Measurements from ENCODE around the gene RELT. TPM values are rescaled to one million over a fixed set of nuclear protein-coding genes. Genes with fewer than 3 reads are reported as not detected.
A peak's percentile ranks its signal among the peaks of the same experiment; 100 is the strongest.

The RELT gene
- total RNA-seq, 1 donor from 2014 or later: 3.5 TPM

DNA sequence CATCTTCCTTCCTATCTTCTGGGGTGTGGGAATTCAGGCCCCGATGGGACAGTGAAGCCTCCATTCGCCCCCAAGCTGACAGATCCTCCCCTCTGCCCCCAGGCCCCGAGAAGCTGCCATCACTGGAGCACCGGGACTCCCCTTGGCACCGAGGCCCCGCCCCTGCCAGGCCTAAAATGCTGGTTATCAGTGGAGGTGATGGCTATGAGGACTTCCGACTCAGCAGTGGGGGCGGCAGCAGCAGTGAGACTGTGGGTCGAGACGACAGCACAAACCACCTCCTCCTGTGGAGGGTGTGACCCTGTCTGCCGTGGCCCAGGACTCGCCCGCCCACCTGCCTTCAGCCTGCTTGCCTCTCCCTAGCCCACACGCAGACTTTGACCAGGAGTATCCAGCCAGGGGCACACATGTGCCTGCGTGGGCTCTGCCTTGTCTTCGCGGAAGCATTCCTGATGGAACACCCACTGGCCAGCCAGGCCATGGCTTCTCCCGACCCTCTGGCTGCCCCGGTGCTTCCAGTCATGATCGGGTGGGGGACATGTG lies 8.6 kb upstream of the RELT start:
- TF ChIP-seq, protein P1, sequence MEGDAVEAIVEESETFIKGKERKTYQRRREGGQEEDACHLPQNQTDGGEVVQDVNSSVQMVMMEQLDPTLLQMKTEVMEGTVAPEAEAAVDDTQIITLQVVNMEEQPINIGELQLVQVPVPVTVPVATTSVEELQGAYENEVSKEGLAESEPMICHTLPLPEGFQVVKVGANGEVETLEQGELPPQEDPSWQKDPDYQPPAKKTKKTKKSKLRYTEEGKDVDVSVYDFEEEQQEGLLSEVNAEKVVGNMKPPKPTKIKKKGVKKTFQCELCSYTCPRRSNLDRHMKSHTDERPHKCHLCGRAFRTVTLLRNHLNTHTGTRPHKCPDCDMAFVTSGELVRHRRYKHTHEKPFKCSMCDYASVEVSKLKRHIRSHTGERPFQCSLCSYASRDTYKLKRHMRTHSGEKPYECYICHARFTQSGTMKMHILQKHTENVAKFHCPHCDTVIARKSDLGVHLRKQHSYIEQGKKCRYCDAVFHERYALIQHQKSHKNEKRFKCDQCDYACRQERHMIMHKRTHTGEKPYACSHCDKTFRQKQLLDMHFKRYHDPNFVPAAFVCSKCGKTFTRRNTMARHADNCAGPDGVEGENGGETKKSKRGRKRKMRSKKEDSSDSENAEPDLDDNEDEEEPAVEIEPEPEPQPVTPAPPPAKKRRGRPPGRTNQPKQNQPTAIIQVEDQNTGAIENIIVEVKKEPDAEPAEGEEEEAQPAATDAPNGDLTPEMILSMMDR (IDR thresholded peaks at IDR 0.05): no peak
- peaks cover 20% of the 10 kb centered on the region for H3K36me3 Mint-ChIP-seq (ENCODE audit: low read depth)
- no peaks in the 10 kb centered on the region for H3K27me3 Mint-ChIP-seq (ENCODE audit: low read depth)
- no peak overlapping the region for H3K4me3 Mint-ChIP-seq (ENCODE audit: unreplicated experiment)
- no peak for DNase-seq (ENCODE audit: low spot score)
- no peak overlapping the region for H3K27ac Mint-ChIP-seq (ENCODE audit: unreplicated experiment)
- H3K4me1 Mint-ChIP-seq (ENCODE audit: low read depth): peaks cover 4% of the 10 kb centered on the region
- no peaks in the 10 kb centered on the region for H3K9me3 Mint-ChIP-seq (ENCODE audit: low read depth)

DNA sequence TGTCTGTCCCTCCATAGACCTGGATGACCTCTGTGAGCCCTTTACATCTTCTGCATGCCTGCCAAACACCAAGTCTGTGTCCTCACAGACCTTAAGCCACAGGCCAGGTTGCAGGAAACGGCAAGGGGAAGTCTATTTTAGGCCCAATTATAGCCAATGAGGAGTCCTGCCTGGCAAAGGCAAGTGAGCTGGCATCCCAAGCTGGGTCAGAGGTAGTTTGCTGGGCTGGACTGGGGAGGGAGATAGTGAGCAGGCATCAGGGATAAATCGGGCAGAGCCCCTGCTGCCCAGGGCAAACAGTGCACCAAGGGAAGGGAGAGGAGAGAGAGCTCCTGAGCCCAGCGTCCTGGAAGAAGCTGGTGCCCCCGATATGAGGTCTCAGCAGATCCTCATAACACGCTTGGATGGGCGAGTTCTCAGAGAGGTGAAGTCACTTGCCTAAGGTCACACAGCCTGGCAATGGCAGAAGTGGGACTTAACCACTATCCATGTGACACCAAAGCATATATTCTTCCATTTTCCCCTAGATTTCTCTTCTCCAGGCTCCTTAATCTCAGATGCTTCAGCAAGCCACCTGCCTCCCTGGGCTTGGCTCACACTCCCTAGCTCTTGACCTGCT lies 3.7 kb upstream of the RELT start:
- TF ChIP-seq, protein P1 (IDR thresholded peaks at IDR 0.05): peak; percentile 61
- Mint-ChIP-seq H3K4me3 (ENCODE audit: unreplicated experiment) (no peak overlapping the region), H3K27me3 (ENCODE audit: low read depth) (no peaks in the 10 kb centered on the region), H3K36me3 (ENCODE audit: low read depth) (peaks cover 4% of the 10 kb centered on the region), H3K9me3 (ENCODE audit: low read depth) (no peaks in the 10 kb centered on the region), H3K27ac (ENCODE audit: unreplicated experiment) (peak overlapping the region; percentile 63), H3K4me1 (ENCODE audit: low read depth) (peaks cover 11% of the 10 kb centered on the region)
- DNase-seq (ENCODE audit: low spot score): no peak

DNA sequence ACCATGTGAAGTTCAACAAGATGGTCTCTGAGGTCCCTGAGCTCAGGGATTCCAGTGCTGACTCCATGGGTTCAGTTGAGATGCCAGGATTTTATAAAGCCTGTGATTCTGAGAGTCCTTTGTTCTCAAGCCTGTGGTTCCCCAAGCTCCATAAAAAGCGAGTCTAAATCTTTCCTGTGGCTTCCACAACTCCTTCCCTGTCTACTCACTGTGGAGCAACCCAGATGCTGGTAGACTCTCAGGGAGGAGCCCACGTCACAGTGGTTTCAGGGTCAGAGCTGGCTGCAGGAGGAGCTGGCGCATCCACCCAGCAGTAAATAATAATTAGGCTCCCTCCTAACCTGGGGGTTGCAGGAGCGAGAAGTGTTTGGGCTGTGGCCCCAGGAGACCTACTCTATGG lies 2.0 kb upstream of the RELT start:
- Mint-ChIP-seq H3K36me3 (ENCODE audit: low read depth) (no peaks in the 10 kb centered on the region), H3K27ac (ENCODE audit: unreplicated experiment) (no peak overlapping the region), H3K27me3 (ENCODE audit: low read depth) (no peaks in the 10 kb centered on the region), H3K9me3 (ENCODE audit: low read depth) (no peaks in the 10 kb centered on the region), H3K4me1 (ENCODE audit: low read depth) (peaks cover 26% of the 10 kb centered on the region), H3K4me3 (ENCODE audit: unreplicated experiment) (no peak overlapping the region)
- no peak for DNase-seq (ENCODE audit: low spot score)
- TF ChIP-seq, protein P1 (IDR thresholded peaks at IDR 0.05): no peak

DNA sequence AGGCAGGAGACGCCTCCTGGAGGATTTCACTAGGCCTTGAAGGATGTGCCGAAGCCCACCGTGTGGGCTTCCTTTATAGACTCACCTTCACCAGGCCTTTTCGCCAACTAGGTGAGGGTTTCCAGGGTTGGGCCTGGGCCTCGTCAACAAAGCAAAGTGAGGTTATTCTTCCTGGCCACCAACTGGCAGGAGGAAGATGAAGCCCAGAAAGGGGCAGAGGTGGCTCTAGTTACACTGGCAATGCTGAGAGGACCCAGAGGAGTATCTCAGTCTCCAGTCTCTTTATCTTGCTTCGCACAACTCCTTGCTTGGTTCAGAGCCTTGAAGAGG lies 404 bp upstream of the RELT start:
- no peaks in the 10 kb centered on the region for H3K9me3 Mint-ChIP-seq (ENCODE audit: low read depth)
- peaks cover 27% of the 10 kb centered on the region for H3K4me1 Mint-ChIP-seq (ENCODE audit: low read depth)
- no peaks in the 10 kb centered on the region for H3K27me3 Mint-ChIP-seq (ENCODE audit: low read depth)
- no peak for DNase-seq (ENCODE audit: low spot score)
- peak overlapping the region; percentile 69 for H3K27ac Mint-ChIP-seq (ENCODE audit: unreplicated experiment)
- H3K4me3 Mint-ChIP-seq (ENCODE audit: unreplicated experiment): peak overlapping the region; percentile 40
- no peaks in the 10 kb centered on the region for H3K36me3 Mint-ChIP-seq (ENCODE audit: low read depth)
- TF ChIP-seq, protein P1 (IDR thresholded peaks at IDR 0.05): no peak

DNA sequence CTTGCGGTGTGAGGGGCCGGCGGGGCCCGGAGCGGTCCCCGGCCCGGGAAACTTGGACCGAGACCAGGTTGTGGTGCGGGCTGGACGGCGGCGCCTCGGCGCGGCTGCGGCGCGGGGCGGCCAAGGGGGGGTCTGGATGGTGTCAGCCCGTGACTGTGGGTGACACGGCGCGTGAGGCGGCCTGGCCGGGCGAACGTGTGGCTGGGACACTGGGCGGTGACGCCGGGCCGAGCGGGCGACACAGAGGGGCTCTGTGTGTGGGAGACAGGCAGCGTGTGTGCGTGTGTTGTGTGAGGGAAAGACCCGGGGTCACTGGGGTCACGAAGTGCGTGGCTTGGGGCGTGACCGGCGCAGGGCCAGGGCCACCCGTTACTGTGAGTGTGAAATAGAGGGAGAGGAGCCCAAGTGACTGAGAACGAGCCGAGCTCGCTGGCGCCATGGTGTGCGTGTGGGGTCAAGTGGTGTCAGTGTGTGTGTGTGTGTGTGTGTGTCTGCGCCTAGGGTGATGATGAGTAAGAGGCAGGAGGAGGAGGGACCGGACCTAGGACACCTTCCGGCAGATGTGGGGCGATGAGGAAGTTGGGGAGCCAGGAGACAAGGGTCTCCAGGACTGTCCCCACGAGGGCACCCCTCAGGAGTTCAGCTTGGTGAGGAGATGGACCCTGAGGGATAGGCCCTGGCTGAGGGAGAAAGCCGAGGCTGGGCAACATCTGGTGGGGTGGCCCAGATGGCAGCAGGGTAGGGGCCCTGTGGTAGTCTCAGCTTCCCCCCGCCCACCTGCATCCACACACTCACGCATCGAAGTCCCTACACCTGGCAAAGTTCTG lies 817 bp downstream of the RELT start:
- no peaks in the 10 kb centered on the region for H3K27me3 Mint-ChIP-seq (ENCODE audit: low read depth)
- TF ChIP-seq, protein P1 (IDR thresholded peaks at IDR 0.05): no peak
- H3K27ac Mint-ChIP-seq (ENCODE audit: unreplicated experiment): peak overlapping the region; percentile 94
- no peak for DNase-seq (ENCODE audit: low spot score)
- H3K4me3 Mint-ChIP-seq (ENCODE audit: unreplicated experiment): peak overlapping the region; percentile 87
- H3K4me1 Mint-ChIP-seq (ENCODE audit: low read depth): peaks cover 23% of the 10 kb centered on the region
- H3K9me3 Mint-ChIP-seq (ENCODE audit: low read depth): no peaks in the 10 kb centered on the region
- no peaks in the 10 kb centered on the region for H3K36me3 Mint-ChIP-seq (ENCODE audit: low read depth)
